ENCODE measurements around the gene ZMYND8.

GRCh38 chr20:47343007-47343472 is 13.5 kb downstream of the ZMYND8 start:
- no peak for TF ChIP-seq POLR2AphosphoS5 (IDR thresholded peaks at IDR 0.05)
- TF ChIP-seq, protein P1, sequence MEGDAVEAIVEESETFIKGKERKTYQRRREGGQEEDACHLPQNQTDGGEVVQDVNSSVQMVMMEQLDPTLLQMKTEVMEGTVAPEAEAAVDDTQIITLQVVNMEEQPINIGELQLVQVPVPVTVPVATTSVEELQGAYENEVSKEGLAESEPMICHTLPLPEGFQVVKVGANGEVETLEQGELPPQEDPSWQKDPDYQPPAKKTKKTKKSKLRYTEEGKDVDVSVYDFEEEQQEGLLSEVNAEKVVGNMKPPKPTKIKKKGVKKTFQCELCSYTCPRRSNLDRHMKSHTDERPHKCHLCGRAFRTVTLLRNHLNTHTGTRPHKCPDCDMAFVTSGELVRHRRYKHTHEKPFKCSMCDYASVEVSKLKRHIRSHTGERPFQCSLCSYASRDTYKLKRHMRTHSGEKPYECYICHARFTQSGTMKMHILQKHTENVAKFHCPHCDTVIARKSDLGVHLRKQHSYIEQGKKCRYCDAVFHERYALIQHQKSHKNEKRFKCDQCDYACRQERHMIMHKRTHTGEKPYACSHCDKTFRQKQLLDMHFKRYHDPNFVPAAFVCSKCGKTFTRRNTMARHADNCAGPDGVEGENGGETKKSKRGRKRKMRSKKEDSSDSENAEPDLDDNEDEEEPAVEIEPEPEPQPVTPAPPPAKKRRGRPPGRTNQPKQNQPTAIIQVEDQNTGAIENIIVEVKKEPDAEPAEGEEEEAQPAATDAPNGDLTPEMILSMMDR (IDR thresholded peaks at IDR 0.05) = no peak
